H1 (cell line): ENCODE results near the gene AAGAB. TPM values are rescaled to one million over a fixed set of nuclear protein-coding genes. Genes with fewer than 3 reads are reported as not detected.

Source experiments
- CTCF ChIA-PET: fragments of 300-600 bp; sonication (Branson Sonifier 250); formaldehyde crosslinking; loops from one replicate; lab custom pipeline; 2021; ENCODE audit not compliant: partially characterized antibody; lab: Charles Lee
- POLR2A ChIA-PET: fragments of 300-600 bp; sonication (Branson Sonifier 250); formaldehyde crosslinking; loops from one replicate; lab custom pipeline; 2021; ENCODE audit warnings: inconsistent platforms; ENCODE audit not compliant: partially characterized antibody; lab: Charles Lee
- DNase-seq, 2 experiments: peaks; one replicate each; pipeline versions ENCODE4 v3.0.0 to v3.0.0-alpha.2; 2010 to 2022; ENCODE audit warnings: low spot score in 2 of 2, low read depth in 1 of 2, mixed read lengths in 1 of 2
- FAIRE-seq: peaks from 2 replicates; lab custom pipeline; 2011; peaks lifted over from hg19 to GRCh38; lab: Jason Lieb, UNC
- H2AFZ ChIP-seq: 2 replicates; pipeline ENCODE4 v1.8.1; 2012; ENCODE audit warnings: low read length, inconsistent platforms
- H2AK5ac ChIP-seq: 2 replicates; pipeline ENCODE4 v1.6.1; 2013; ENCODE audit warnings: low read depth, low read length
- H2BK120ac ChIP-seq: replicated peaks from 2 replicates; pipeline ENCODE3; 2013; ENCODE audit warnings: low read depth, low read length, inconsistent platforms
- H2BK12ac ChIP-seq: 2 replicates; pipeline ENCODE4 v1.6.1; 2013; ENCODE audit warnings: low read depth, low read length
- H2BK15ac ChIP-seq: 2 replicates; pipeline ENCODE4 v1.6.1; 2013; ENCODE audit warnings: low read length
- H2BK20ac ChIP-seq: 2 replicates; pipeline ENCODE4 v1.6.1; 2013; ENCODE audit warnings: low read length
- H2BK5ac ChIP-seq: 2 replicates; pipeline ENCODE4 v1.6.1; 2013; ENCODE audit warnings: low read depth, low read length
- H3K14ac ChIP-seq: 2 replicates; pipeline ENCODE4 v1.6.1; 2013; ENCODE audit warnings: inconsistent platforms; ENCODE audit not compliant: insufficient read length
- H3K18ac ChIP-seq: 2 replicates; pipeline ENCODE4 v1.6.1; 2013; ENCODE audit warnings: low read length; ENCODE audit errors: extremely low read depth
- H3K23ac ChIP-seq: 2 replicates; pipeline ENCODE4 v1.6.1; 2013; ENCODE audit warnings: inconsistent platforms; ENCODE audit not compliant: insufficient read length
- H3K23me2 ChIP-seq: 2 replicates; pipeline ENCODE4 v1.6.1; 2013; ENCODE audit warnings: low read depth, low read length
- H3K27ac ChIP-seq: 2 replicates; pipeline ENCODE4 v1.6.1; 2011; ENCODE audit warnings: low read depth, low read length, inconsistent platforms
- H3K27me3 ChIP-seq, 4 experiments: replicated peaks in 1 of 4; 1 replicate in 1 of 4; 2 replicates in 3 of 4; pipeline versions ENCODE4 v1.6.1 to v1.8.1; 2011 to 2013; ENCODE audit warnings: low read length in 3 of 4, mild to moderate bottlenecking in 3 of 4, inconsistent platforms in 2 of 4, mixed read lengths in 2 of 4, moderate library complexity in 1 of 4; ENCODE audit not compliant: control insufficient read depth in 3 of 4, insufficient read depth in 3 of 4; ENCODE audit errors: extremely low read depth in 1 of 4
- H3K36me3 ChIP-seq, 4 experiments: 2 replicates each; pipeline versions ENCODE4 v1.6.1 to v1.8.1; 2011 to 2013; ENCODE audit warnings: mild to moderate bottlenecking in 4 of 4, low read length in 3 of 4, moderate library complexity in 2 of 4, control low read depth in 1 of 4, inconsistent platforms in 1 of 4; ENCODE audit not compliant: insufficient read depth in 4 of 4, control insufficient read depth in 2 of 4
- H3K4ac ChIP-seq: replicated peaks from 2 replicates; pipeline ENCODE3; 2013; ENCODE audit warnings: low read length, low read depth, mixed read lengths, inconsistent platforms; ENCODE audit not compliant: insufficient read length
- H3K4me1 ChIP-seq, 4 experiments: replicated peaks in 1 of 4; 1 replicate in 1 of 4; 2 replicates in 3 of 4; pipeline versions ENCODE4 v1.6.1 to v1.8.1; 2011 to 2013; ENCODE audit warnings: low read length in 3 of 4, inconsistent platforms in 2 of 4, mixed read lengths in 1 of 4; ENCODE audit not compliant: insufficient read depth in 4 of 4, control insufficient read depth in 3 of 4
- H3K4me2 ChIP-seq, 2 experiments: 2 replicates each; pipeline versions ENCODE4 v1.6.1 to v1.8.1; 2011 to 2013; ENCODE audit warnings: low read depth in 2 of 2, low read length in 2 of 2, control low read depth in 1 of 2, inconsistent platforms in 1 of 2, mild to moderate bottlenecking in 1 of 2; ENCODE audit not compliant: insufficient read depth in 1 of 2
- H3K4me3 ChIP-seq, 4 experiments: fragments of 200-600, 300-600 bp in 1 of 4; sonication (generic), shearing (Covaris generic), sonication (Bioruptor Twin) in 1 of 4; 2 replicates each; pipeline versions ENCODE4 v1.5.1 to v1.8.1; 2011 to 2016; ENCODE audit warnings: low read length in 4 of 4, low read depth in 3 of 4, control low read depth in 2 of 4, inconsistent platforms in 2 of 4, mild to moderate bottlenecking in 2 of 4, mixed read lengths in 1 of 4, moderate library complexity in 1 of 4; ENCODE audit not compliant: insufficient read depth in 2 of 4; ENCODE audit errors: extremely low read depth in 1 of 4
- H3K56ac ChIP-seq: replicated peaks from 2 replicates; pipeline ENCODE3; 2013; ENCODE audit warnings: low read depth, mild to moderate bottlenecking, mixed read lengths, low read length, inconsistent platforms; ENCODE audit not compliant: insufficient read length
- H3K79me1 ChIP-seq: 2 replicates; pipeline ENCODE4 v1.6.1; 2013; ENCODE audit warnings: low read depth, low read length, control low read depth
- H3K79me2 ChIP-seq, 2 experiments: 2 replicates each; pipeline versions ENCODE4 v1.6.1 to v1.8.1; 2012 to 2013; ENCODE audit warnings: low read length in 2 of 2, mild to moderate bottlenecking in 2 of 2, inconsistent platforms in 1 of 2; ENCODE audit not compliant: insufficient read depth in 2 of 2, control insufficient read depth in 1 of 2
- H3K9ac ChIP-seq, 4 experiments: replicated peaks in 1 of 4; 1 replicate in 1 of 4; 2 replicates in 3 of 4; pipeline versions ENCODE4 v1.6.1 to v1.8.1; 2011 to 2013; ENCODE audit warnings: low read depth in 3 of 4, low read length in 3 of 4, control low read depth in 2 of 4, mild to moderate bottlenecking in 2 of 4, moderate library complexity in 2 of 4, inconsistent platforms in 1 of 4; ENCODE audit errors: extremely low read depth in 1 of 4
- H3K9me3 ChIP-seq, 2 experiments: 2 replicates each; pipeline versions ENCODE4 v1.6.1 to v1.8.1; 2012 to 2013; ENCODE audit warnings: mild to moderate bottlenecking in 2 of 2, moderate library complexity in 2 of 2, control low read depth in 1 of 2, inconsistent platforms in 1 of 2, low read depth in 1 of 2, low read length in 1 of 2, mixed read lengths in 1 of 2; ENCODE audit not compliant: insufficient read depth in 2 of 2
- H4K20me1 ChIP-seq, 2 experiments: replicated peaks in 1 of 2; 2 replicates each; pipeline versions ENCODE3 to v1.8.1; 2011 to 2013; ENCODE audit warnings: inconsistent platforms in 2 of 2, low read length in 2 of 2, mild to moderate bottlenecking in 1 of 2; ENCODE audit not compliant: insufficient read depth in 2 of 2, control insufficient read depth in 1 of 2
- H4K5ac ChIP-seq: 2 replicates; pipeline ENCODE4 v1.6.1; 2013; ENCODE audit warnings: low read length, low read depth, mixed read lengths, inconsistent platforms; ENCODE audit not compliant: insufficient read length
- H4K8ac ChIP-seq: 2 replicates; pipeline ENCODE4 v1.8.0; 2013; ENCODE audit warnings: mild to moderate bottlenecking, moderate library complexity, low read length, inconsistent platforms; ENCODE audit not compliant: insufficient read depth; ENCODE audit errors: extremely low read depth
- H4K91ac ChIP-seq: replicated peaks from 2 replicates; pipeline ENCODE3; 2013; ENCODE audit warnings: low read length, mixed read lengths, inconsistent platforms; ENCODE audit not compliant: insufficient read length
- BACH1 ChIP-seq: IDR thresholded peaks from 2 replicates; pipeline ENCODE4 v1.6.1; 2012; ENCODE audit warnings: low read length, improper control_type of control experiment
- BRCA1 ChIP-seq: IDR thresholded peaks from 2 replicates; pipeline ENCODE4 v1.6.1; 2012; ENCODE audit warnings: low read depth, low read length, improper control_type of control experiment
- CBX5 ChIP-seq: fragments of 300-800, 300-1000 bp; sonication (generic); IDR thresholded peaks from 2 replicates; pipeline ENCODE4 v1.7.1; 2016; ENCODE audit warnings: antibody characterized with exemption, low read length, low read depth
- GABPA ChIP-seq: IDR thresholded peaks from 2 replicates; pipeline ENCODE4 v1.6.1; 2011; ENCODE audit warnings: mild to moderate bottlenecking, low read length, moderate library complexity, borderline replicate concordance; ENCODE audit not compliant: insufficient read depth
- HDAC6 ChIP-seq: IDR thresholded peaks from one replicate; pipeline ENCODE4 v1.7.1; 2012; ENCODE audit warnings: low read depth, mild to moderate bottlenecking, inconsistent platforms, low read length, moderate library complexity
- NRF1 ChIP-seq: IDR thresholded peaks from 2 replicates; pipeline ENCODE4 v1.6.1; 2011; ENCODE audit warnings: mild to moderate bottlenecking, low read depth, low read length, improper control_type of control experiment
- POLR2AphosphoS5 ChIP-seq: IDR thresholded peaks from 2 replicates; pipeline ENCODE4 v1.6.1; 2011; ENCODE audit warnings: low read depth, low read length
- RBBP5 ChIP-seq: IDR thresholded peaks from 2 replicates; pipeline ENCODE4 v1.7.1; 2012; ENCODE audit warnings: low read depth, mild to moderate bottlenecking, inconsistent platforms, low read length, moderate library complexity, borderline replicate concordance
- SAP30 ChIP-seq: fragments of 300-600 bp; sonication (generic); IDR thresholded peaks from 2 replicates; pipeline ENCODE4 v1.7.1; 2012; ENCODE audit warnings: low read length, moderate library complexity, mild to moderate bottlenecking, inconsistent platforms; ENCODE audit not compliant: insufficient read depth, insufficient replicate concordance
- SIRT6 ChIP-seq: IDR thresholded peaks from one replicate; pipeline ENCODE4 v1.7.1; 2012; ENCODE audit warnings: low read length, inconsistent platforms
- SP2 ChIP-seq: IDR thresholded peaks from 2 replicates; pipeline ENCODE4 v1.6.1; 2012; ENCODE audit warnings: mild to moderate bottlenecking, low read length, inconsistent platforms
- TBP ChIP-seq: IDR thresholded peaks from 2 replicates; pipeline ENCODE4 v1.6.1; 2011; ENCODE audit warnings: low read depth, low read length, improper control_type of control experiment
- TCF12 ChIP-seq: IDR thresholded peaks from 2 replicates; pipeline ENCODE4 v1.6.1; 2011; ENCODE audit warnings: low read depth, mild to moderate bottlenecking, low read length
- WGBS, 2 experiments: shearing (Covaris generic) in 1 of 2; methylation state at CpG; one replicate each; pipeline versions ENCODE4 v1.1.6 to v1.1.7; 2013 to 2015; ENCODE audit warnings: low lambda C conversion rate in 2 of 2, mixed read lengths in 2 of 2, inconsistent platforms in 1 of 2, low coverage in 1 of 2, missing lambda C conversion rate in 1 of 2; ENCODE audit not compliant: insufficient replicate concordance in 2 of 2, insufficient coverage in 1 of 2, insufficient read length in 1 of 2; ENCODE audit errors: extremely low coverage in 1 of 2, missing lambda C conversion rate in 1 of 2; 5-methylcytosine and 5-hydroxymethylcytosine counted together
- polyA plus RNA-seq, 7 experiments: library from polyadenylated mRNA; depleted of rRNA in 3 of 7; stranded (reverse) in 5 of 7; unstranded in 2 of 7; fragments of >200 nt in 5 of 7; fragments of 200-250 nt in 2 of 7; gene quantifications; 1 replicate in 5 of 7; 2 replicates in 1 of 7; 4 replicates in 1 of 7; pipeline versions ENCODE4 v1.2.1 to v1.2.3, GENCODE V29; 2011 to 2013; ENCODE audit warnings: missing spikeins in 2 of 7, mixed read lengths in 2 of 7
- total RNA-seq: library from RNA; stranded (reverse); fragmentation: NEBNext Ultra II Directional; extraction: Animal tissue kit (Norgen Biotek cat#: 25700); gene quantifications from 2 replicates; pipeline ENCODE4 v1.2.1, GENCODE V29; 2021
- TF ChIP-seq, protein P1 (sequence below): IDR thresholded peaks from 2 replicates; pipeline ENCODE4 v1.6.1; 2011; ENCODE audit warnings: low read depth, mild to moderate bottlenecking, low read length; ENCODE audit not compliant: insufficient read depth
- TF ChIP-seq, protein P2 (sequence below): IDR thresholded peaks from 2 replicates; pipeline ENCODE4 v1.6.1; 2012; ENCODE audit warnings: inconsistent platforms

The AAGAB gene
- total and polyA plus RNA-seq, 2 of the 8 experiments (the other 6 are each of a cell fraction or from before 2014, with no cell fraction given): 20.1 to 45.9 TPM

DNA sequence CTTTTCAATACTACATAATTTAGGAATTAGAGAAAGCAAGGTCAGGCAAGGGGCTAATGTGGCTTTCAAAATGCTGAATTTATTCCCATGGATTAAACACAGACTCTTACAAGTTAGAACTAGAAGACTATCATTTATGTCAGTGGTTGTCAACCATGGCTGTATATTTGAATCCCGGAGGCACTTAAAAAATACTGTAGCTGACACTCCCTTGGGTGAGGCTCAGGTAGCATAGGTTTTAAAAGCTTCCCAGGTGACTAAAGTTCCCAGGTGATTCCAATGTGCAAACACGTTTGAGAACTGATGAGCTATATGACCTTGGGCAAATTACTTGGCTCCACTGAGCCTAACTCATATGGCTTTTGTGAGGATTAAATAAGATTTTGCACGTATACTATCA lies 29.6 kb downstream of the AAGAB start:
- no peak overlapping the region for H3K27ac ChIP-seq
- H3K79me1 ChIP-seq: no peaks in the 10 kb centered on the region
- CTCF ChIA-PET: no interaction called here
- no peak overlapping the region for H2BK120ac ChIP-seq
- H4K20me1 ChIP-seq: no peaks in the 10 kb centered on the region
- H3K27me3 ChIP-seq: no peaks in the 10 kb centered on the region
- WGBS, 2 experiments: 94% methylated on average over 3 of the region's 3 CpGs; no CpG with 5 or more reads in 1 of the 2 experiments
- H3K4me1 ChIP-seq: no peaks in the 10 kb centered on the region
- no peaks in the 10 kb centered on the region; the same call in 1 of the 2 replicates for H3K23me2 ChIP-seq
- no peak overlapping the region for H4K8ac ChIP-seq
- POLR2A ChIA-PET: interaction anchor here (0.6 kb wide), 1 partner anchor 640 kb away, joined by 3 read pairs; no protein-coding TSS in a partner anchor
- no peak overlapping the region for H4K91ac ChIP-seq
- H3K56ac ChIP-seq: no peak overlapping the region
- no peaks in the 10 kb centered on the region for H3K9me3 ChIP-seq
- no peaks in the 10 kb centered on the region for H3K79me2 ChIP-seq
- peaks cover 0 to 2% (median under 1%) of the 10 kb centered on the region in 4 experiments; a peak in 1 of 8 replicates for H3K36me3 ChIP-seq
- H2AFZ ChIP-seq: no peak overlapping the region
- no peak overlapping the region for H3K4ac ChIP-seq
- H4K5ac ChIP-seq: no peak overlapping the region
- H3K18ac ChIP-seq: no peak overlapping the region
- H3K4me3 ChIP-seq: no peak overlapping the region
- H2BK20ac ChIP-seq: no peak overlapping the region
- no peak overlapping the region for H2BK5ac ChIP-seq
- DNase-seq: no peak
- H2AK5ac ChIP-seq: no peak overlapping the region
- H3K23ac ChIP-seq: no peak overlapping the region
- H2BK12ac ChIP-seq: no peak overlapping the region
- no peak for FAIRE-seq
- H2BK15ac ChIP-seq: no peak overlapping the region
- H3K4me2 ChIP-seq: no peak overlapping the region
- H3K9ac ChIP-seq: no peak overlapping the region
- H3K14ac ChIP-seq: no peak overlapping the region
- TF ChIP-seq TCF12: no peak
- TF ChIP-seq POLR2AphosphoS5: no peak
- no peak for TF ChIP-seq HDAC6
- no peak for TF ChIP-seq SIRT6
- no peak for TF ChIP-seq GABPA
- TF ChIP-seq RBBP5: no peak
- no peak for TF ChIP-seq BACH1
- TF ChIP-seq CBX5: no peak
- no peak for TF ChIP-seq SAP30
- no peak for TF ChIP-seq BRCA1
- no peak for TF ChIP-seq SP2
- TF ChIP-seq, protein P1, sequence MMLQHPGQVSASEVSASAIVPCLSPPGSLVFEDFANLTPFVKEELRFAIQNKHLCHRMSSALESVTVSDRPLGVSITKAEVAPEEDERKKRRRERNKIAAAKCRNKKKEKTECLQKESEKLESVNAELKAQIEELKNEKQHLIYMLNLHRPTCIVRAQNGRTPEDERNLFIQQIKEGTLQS: no peak
- TF ChIP-seq TBP: no peak
- no peak for TF ChIP-seq NRF1
- TF ChIP-seq, protein P2, sequence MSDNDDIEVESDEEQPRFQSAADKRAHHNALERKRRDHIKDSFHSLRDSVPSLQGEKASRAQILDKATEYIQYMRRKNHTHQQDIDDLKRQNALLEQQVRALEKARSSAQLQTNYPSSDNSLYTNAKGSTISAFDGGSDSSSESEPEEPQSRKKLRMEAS: no peak
